SW 1271 (cell line): Measurements from ENCODE around the gene PIK3R5.

Experiments used
- DNase-seq, 2 experiments: peaks; one replicate each; lab custom pipeline; 2025; lab: John Stamatoyannopoulos, UW

The PIK3R5 gene

DNA sequence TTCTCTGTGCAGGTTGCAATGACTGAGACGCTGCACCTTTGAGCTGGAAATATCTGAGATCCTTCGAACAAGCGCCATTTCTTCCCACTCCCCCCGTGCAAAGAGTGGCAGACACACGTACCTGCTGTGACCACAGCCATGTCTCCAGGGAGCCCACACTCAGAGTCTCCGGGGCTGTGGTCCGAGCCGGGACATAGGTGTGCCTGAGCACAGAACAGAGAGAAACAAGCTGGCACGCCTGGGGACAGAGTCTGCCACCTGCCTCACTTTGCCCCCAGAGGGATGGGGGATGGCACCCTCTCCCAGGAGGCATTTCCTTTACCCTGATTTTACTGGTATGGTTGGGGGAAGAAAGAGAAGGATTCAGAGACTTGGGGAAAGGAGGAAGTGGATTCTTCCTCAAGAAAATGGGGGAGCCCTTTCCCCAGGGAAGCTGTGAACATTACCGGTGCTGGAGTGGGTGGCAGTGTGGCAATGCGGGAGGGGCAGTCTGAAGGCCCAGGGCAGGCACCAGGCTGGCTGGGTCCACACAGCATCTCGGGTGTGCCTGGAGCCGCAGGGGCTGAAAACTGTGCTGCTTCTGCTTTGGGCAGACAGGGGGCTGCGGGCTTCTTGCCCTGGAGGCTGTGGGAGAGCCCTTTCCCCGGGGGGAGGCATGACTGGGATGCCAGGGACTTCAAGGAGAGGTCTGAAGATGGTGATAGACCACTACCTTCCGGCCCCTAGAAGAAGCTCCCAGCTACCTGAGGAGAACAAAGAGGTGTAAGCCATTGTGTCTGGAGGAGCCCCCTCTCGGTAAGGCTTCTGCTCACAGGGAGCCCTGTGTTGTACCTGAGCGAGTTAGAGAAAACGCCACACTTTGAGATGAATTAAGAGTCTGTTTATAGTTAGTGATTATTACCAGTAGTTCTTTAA, 91.4 kb downstream of the PIK3R5 start:
- no peak for DNase-seq

DNA sequence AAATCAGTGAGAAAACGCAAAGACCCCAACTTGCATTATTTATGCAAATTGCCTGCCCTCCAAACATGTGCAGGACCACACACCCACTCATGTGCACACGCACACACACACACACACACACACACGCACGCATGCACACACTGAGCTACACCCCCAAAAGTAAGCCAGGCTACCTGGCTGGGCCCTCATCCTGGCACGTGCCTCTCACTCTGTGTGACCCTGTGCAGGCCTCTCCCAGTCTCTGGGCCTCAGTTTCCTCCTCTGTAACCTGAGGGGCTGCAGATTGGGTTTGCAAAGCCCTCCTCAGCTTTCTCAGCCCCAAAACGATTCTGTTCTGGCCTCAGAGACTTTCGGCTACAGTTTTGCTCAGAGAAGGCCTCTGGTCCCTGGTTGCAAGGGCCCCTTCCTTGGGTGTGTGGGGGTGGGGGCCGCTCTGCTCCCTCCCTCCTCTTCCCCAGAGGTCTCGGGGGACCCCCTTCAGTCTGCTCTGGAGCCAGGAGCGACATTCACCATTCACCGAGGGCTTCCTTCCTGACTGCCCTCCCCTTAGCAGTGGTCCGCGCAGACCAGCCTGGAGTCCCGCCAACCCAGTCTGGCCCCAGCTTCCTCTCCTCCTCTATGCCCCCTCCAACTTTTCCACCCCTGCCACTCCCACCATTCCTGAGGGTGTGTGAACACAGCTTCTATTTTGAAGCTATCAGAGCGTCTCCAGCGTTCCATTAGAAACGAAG, 92.6 kb downstream of the PIK3R5 start:
- no peak for DNase-seq

DNA sequence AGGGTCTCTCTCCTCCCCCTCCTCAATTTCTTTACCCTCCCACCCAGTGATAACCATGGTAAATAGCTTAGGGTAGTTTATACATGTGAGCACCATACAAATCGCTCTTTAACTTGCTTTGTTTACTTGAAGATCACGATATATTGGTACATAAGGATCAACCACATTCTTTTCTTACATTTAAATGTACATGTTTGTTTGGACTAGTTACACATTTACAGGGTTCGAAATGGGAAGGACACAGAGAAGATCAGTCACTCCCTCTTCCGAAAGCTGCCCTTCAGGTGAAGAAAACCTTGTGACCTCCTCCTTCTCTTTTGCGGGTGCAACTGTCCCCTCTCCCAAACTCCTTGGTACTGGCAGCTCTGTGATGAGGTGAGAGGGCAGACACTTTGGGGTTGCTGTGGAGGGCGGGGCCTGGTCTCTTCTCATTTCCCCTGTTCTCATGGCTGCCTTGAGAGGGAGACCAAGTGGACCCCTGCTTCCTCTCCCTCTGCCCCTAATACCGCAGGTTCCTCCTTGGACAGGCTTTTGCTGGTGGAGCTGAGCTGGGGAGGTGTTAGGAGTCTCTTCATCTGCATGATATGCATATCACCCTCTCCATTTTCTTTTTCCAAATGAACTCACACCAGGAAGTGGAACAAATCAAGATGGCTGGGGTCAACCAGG, 93.3 kb downstream of the PIK3R5 start:
- no peak for DNase-seq

GRCh38 chr17:8871081-8871581, 94.4 kb downstream of the PIK3R5 start:
- no peak for DNase-seq

GRCh38 chr17:8870406-8871040, 95.0 kb downstream of the PIK3R5 start:
- DNase-seq = no peak

DNA sequence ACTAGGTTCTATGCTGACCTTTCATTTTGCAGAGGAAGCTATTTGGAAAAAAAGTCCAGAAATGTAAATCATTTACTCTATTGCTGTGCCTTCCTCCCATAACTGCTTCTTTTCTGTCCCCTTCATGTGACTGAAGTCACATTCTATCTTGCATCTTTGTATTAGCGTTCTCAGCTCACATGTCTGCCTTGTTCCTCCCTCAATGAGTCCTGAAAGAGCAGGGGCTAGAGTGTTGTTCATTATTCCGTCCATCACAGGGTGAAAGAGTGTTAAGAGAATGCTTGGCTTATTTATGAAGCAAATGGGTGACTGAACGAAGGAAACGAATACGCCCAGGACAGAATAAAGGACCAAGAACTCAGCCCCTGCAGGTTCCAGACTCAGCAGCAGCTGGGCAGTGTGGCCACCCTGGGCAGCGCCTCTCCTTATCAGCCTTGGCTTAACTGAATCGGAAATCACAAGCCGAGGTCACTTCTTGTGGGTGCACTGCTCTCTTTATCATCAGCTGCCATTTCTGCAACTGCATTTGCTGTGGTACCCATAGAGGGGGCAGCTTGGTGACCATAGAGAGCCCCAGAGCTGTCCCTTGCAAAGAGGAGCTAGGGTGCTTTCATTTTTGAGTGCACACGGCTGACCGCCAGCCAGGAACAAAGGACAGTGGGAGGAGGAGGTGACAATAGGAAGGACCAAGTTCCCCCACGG, 96.2 kb downstream of the PIK3R5 start:
- no peak for DNase-seq

- no peak for DNase-seq
These were observed 97.0 kb downstream of the PIK3R5 start for GRCh38 chr17:8868529-8868951.

DNA sequence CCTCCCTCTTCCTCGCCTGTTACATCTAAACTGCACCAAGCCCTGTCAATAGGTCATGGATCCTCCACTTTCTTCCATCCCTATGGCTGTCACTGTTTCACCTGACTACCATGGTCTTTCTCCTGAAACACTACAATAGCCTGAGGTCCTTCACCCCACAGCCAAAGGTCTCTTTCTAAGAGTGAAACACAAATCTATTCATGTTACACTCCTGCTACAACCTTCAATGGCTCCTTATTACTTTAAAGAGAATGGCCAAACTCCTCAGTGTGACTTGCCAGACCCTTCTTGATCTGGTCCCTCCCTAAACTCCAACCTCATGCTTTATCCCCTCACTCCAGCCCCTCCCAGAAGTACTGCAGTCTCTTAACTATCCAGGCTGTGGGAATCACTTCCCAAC, 97.4 kb downstream of the PIK3R5 start:
- DNase-seq = no peak

DNA sequence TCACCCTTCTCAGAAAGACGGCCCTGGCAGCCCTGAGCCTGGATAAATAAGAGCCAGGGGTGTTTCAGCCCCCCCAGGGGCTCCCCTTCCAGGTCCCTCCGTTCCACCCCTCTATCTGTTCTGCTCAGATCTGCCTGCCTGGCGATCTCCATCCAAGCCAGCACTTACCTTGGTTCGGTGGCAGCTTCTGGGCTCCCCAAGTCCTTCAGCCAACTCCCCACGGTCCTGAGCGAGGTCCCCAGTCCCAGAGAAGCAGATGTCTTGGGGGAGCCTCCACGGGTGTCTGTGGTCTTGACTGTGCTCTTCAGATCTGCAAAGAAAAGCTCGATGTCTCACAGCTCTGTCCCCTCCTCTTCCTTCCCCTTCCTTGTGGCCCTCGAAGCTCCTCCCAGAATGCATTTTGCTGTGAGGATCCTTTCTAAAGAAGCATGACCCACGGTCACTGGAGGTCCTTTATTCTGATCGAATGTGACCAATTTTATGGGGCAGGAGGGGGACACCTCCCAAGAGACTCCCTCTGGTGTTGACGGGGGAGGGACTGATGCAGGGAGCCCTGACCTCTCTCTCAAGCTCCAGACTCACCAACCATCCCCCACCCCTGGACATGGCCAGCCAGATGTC, 98.0 kb downstream of the PIK3R5 start, which contains the start of gene PIK3R6:
PIK3R6 (minus strand) TSS at position 314 of the 621 bp plus-strand sequence. CDS start 17,880 bp downstream, outside the sequence.
- DNase-seq = no peak

DNA sequence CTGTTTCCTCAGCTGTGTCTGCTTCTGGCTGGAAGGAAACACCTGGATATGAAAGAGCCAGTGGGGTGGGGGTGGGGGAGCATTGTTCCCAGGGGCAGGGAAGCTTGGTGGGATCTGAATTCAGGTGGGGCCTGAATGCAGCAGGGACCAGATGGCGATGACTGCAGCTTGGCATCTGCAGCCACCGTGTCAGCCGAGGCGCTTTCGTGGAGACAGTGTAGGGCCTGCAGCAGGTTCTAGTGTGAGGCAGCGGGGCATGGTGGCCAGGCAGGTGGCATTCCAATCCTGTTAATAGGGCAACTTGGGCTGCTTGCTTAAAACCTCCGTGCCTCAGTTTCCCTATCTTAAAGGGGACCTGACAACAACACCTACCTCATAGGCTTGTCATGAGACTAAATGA, 99.7 kb downstream of the PIK3R5 start:
- DNase-seq = no peak

DNA sequence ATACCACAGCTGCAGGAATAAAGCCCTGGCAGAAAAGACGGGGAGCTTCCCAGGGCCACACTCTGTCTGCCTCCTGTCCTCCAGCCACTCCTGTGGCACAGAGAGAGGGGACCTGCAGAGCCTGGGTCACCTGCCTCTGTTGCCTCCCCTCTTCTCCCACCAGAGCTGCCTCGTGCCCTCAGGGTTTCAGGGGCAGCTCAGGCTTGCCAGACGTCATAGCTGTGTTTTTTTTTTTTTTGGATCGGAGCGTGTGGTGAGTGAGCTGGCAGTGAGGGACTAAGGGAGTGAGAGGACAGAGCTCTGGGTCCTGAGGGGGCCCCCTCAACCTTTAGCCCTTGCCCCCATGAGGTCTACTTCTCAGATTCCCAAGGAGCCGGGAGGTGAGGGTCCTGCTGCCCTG, 100.1 kb downstream of the PIK3R5 start:
- DNase-seq = no peak

GRCh38 chr17:8862213-8863056, 103.1 kb downstream of the PIK3R5 start:
- no peak for DNase-seq

- DNase-seq = no peak
These were observed 103.9 kb downstream of the PIK3R5 start for GRCh38 chr17:8861495-8862181.

GRCh38 chr17:8859804-8860430, 105.6 kb downstream of the PIK3R5 start:
- no peak for DNase-seq

DNA sequence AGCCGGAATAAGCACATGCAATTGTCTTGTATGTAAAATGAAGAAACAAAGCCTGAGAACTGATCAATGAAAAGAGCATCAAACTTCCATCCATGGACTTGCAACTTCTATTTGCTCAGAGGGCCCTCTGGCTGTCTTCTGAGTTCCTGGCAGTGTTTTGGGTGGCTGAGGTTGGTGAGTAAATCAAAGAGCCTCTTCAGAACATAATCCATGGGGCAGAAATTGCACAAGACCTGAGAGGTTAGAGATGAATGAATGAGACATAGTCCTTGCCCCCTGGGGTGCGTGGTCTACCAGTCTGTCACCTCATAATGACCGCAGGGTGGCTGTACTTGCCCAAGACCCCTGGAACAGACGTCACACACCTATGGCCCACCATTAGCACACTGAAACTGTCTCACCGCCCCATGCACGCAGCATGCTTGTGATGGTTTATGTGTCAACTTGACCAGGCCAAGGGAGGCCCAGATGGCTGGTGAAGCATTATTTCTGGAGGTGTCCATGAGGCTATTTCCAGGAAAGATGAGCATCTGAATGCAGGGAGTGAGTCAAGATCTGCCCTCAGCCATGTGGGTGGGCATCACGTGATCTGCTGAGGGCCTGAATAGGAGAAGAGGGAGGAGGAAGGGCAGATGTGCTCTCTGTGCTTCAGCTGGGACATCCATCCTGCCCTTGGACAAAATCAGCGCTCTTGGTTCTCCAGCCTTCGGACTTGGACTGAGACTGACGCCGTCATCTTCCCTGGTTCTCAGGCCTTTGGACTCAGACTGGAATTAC, 106.3 kb downstream of the PIK3R5 start:
- DNase-seq = no peak

DNA sequence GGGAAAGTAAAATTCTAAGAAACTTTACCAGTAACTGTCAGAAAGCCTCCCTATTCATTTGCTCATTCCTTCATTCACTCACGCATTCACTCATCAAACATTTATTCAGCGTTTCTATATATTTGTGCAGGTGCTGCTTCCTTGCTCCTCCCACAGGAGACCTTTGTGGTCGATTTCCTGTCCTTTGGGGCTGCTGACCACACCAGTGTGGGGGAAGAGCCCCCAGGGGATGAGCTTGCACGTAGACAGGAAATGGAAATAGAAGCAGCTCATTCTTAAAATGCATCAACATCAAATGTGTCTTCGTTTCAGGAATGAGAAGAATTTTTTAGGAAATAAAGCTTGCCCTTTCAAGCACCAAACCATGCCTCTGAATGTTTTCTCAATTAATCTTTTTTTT, 107.6 kb downstream of the PIK3R5 start:
- peak in 1 of 2 experiments; percentile 9 for DNase-seq

GRCh38 chr17:8856869-8857575, 108.5 kb downstream of the PIK3R5 start:
- no peak for DNase-seq
